ENCODE measurements around the gene BNIP2.

- TF ChIP-seq CTCF (IDR thresholded peaks at IDR 0.05; ENCODE audit: low read depth, low read length) (no peak), POLR2A (IDR thresholded peaks at IDR 0.05; ENCODE audit: extremely low read depth, insufficient read length) (no peak), MAX (IDR thresholded peaks at IDR 0.05; ENCODE audit: low read depth, low read length) (no peak), MYC (IDR thresholded peaks at IDR 0.05; ENCODE audit: low read depth, low read length) (no peak)
These were observed 22.5 kb upstream of the BNIP2 start for GRCh38 chr15:59711451-59712243.

Data from NB4 (cell line).